OCI-LY1 (cell line): ENCODE data around the gene SRD5A3.

Source experiments
- H2AFZ ChIP-seq: fragments of 200-600 bp; sonication (generic), shearing (Covaris generic); 2 replicates; pipeline ENCODE4 v1.6.0; 2014; ENCODE audit warnings: antibody characterized with exemption, mild to moderate bottlenecking, low read length
- H3F3A ChIP-seq: fragments of 200-600 bp; sonication (generic), shearing (Covaris generic); 2 replicates; pipeline ENCODE4 v1.6.0; 2014; ENCODE audit warnings: mild to moderate bottlenecking, antibody characterized with exemption, low read length, moderate library complexity; ENCODE audit not compliant: insufficient read depth
- H3K27ac ChIP-seq: fragments of 200-600 bp; sonication (generic); 2 replicates; pipeline ENCODE4 v1.5.1; 2014; ENCODE audit warnings: low read length, mixed run types, mild to moderate bottlenecking, low read depth; ENCODE audit not compliant: poor library complexity, severe bottlenecking
- H3K27me3 ChIP-seq: fragments of 200-600 bp; sonication (generic); 2 replicates; pipeline ENCODE4 v1.6.0; 2014; ENCODE audit warnings: antibody characterized with exemption, mild to moderate bottlenecking, low read length, moderate library complexity; ENCODE audit not compliant: insufficient read depth
- H3K36me3 ChIP-seq: fragments of 200-600 bp; sonication (generic); 2 replicates; pipeline ENCODE4 v1.6.1; 2014; ENCODE audit warnings: mild to moderate bottlenecking, antibody characterized with exemption, low read length, moderate library complexity, mixed read lengths; ENCODE audit not compliant: insufficient read depth
- H3K4me1 ChIP-seq: fragments of 200-600 bp; sonication (generic); 2 replicates; pipeline ENCODE4 v1.5.1; 2014; ENCODE audit warnings: mild to moderate bottlenecking, low read length, moderate library complexity; ENCODE audit not compliant: insufficient read depth, severe bottlenecking
- H3K4me2 ChIP-seq: fragments of 200-600 bp; sonication (generic), shearing (Covaris generic); 2 replicates; pipeline ENCODE4 v1.6.1; 2014; ENCODE audit warnings: low read length
- H3K4me3 ChIP-seq: fragments of 200-600 bp; sonication (generic); 2 replicates; pipeline ENCODE4 v1.5.1; 2014; ENCODE audit warnings: low read length, low read depth, mild to moderate bottlenecking, mixed read lengths; ENCODE audit not compliant: poor library complexity, severe bottlenecking
- H3K79me2 ChIP-seq: fragments of 200-600 bp; shearing (Covaris generic); 2 replicates; pipeline ENCODE4 v1.6.1; 2016; ENCODE audit warnings: mixed run types, low read length, mixed read lengths; ENCODE audit not compliant: insufficient read depth
- H3K9ac ChIP-seq: fragments of 200-600 bp; sonication (generic), shearing (Covaris generic); 2 replicates; pipeline ENCODE4 v1.6.1; 2014; ENCODE audit warnings: mild to moderate bottlenecking, low read length, mixed read lengths
- H3K9me2 ChIP-seq: fragments of 200-600 bp; sonication (generic), shearing (Covaris generic); 2 replicates; pipeline ENCODE4 v1.6.1; 2014; ENCODE audit warnings: low read depth, mild to moderate bottlenecking, low read length, mixed read lengths
- H3K9me3 ChIP-seq: fragments of 200-600 bp; shearing (Covaris generic); 2 replicates; pipeline ENCODE4 v1.6.1; 2014; ENCODE audit warnings: low read length, mixed read lengths
- H4K20me1 ChIP-seq: fragments of 200-600 bp; sonication (generic), shearing (Covaris generic); 2 replicates; pipeline ENCODE4 v1.6.0; 2016; ENCODE audit warnings: mild to moderate bottlenecking, low read length; ENCODE audit not compliant: insufficient read depth
- CTCF ChIP-seq: fragments of 200-600 bp; sonication (generic), shearing (Covaris generic); IDR thresholded peaks from 2 replicates; pipeline ENCODE4 v1.5.1; 2017; ENCODE audit warnings: mild to moderate bottlenecking, antibody characterized with exemption, low read length, moderate library complexity, mixed read lengths
- EZH2 ChIP-seq: fragments of 200-600 bp; sonication (generic), shearing (Covaris generic); IDR thresholded peaks from 2 replicates; pipeline ENCODE4 v1.8.0; 2017; ENCODE audit warnings: borderline replicate concordance, mixed run types, mild to moderate bottlenecking, antibody characterized with exemption, low read length, moderate library complexity, mixed read lengths

The SRD5A3 gene

GRCh38 chr4:55373461-55373860 is 27.4 kb downstream of the SRD5A3 start:
- Histone ChIP-seq H3K4me1 (no peaks in the 10 kb centered on the region), H3K36me3 (peaks cover 6% of the 10 kb centered on the region; the same call in 1 of the 2 replicates), H3K27ac (no peak overlapping the region), H2AFZ (no peak overlapping the region), H3K79me2 (no peaks in the 10 kb centered on the region), H3K9me3 (no peaks in the 10 kb centered on the region), H3K9ac (no peak overlapping the region), H3K4me3 (no peak overlapping the region), H3F3A (no peaks in the 10 kb centered on the region), H3K9me2 (no peaks in the 10 kb centered on the region), H3K4me2 (no peak overlapping the region), H3K27me3 (no peaks in the 10 kb centered on the region), H4K20me1 (no peaks in the 10 kb centered on the region)
- TF ChIP-seq EZH2, result no peak

GRCh38 chr4:55376698-55377097 is 30.7 kb downstream of the SRD5A3 start:
- Histone ChIP-seq H4K20me1 (no peaks in the 10 kb centered on the region), H3K4me3 (no peak overlapping the region), H3K9ac (no peak overlapping the region), H3K36me3 (no peaks in the 10 kb centered on the region), H3K9me3 (no peaks in the 10 kb centered on the region), H3F3A (no peaks in the 10 kb centered on the region), H3K4me2 (no peak overlapping the region), H3K79me2 (no peaks in the 10 kb centered on the region), H2AFZ (no peak overlapping the region), H3K4me1 (no peaks in the 10 kb centered on the region), H3K9me2 (no peaks in the 10 kb centered on the region), H3K27me3 (no peaks in the 10 kb centered on the region), H3K27ac (no peak overlapping the region)
- TF ChIP-seq EZH2 (no peak), CTCF (no peak)

GRCh38 chr4:55378617-55379467 is 32.8 kb downstream of the SRD5A3 start:
- no peak overlapping the region for H3K9ac ChIP-seq
- no peak overlapping the region for H2AFZ ChIP-seq
- H3K9me2 ChIP-seq, result no peaks in the 10 kb centered on the region
- TF ChIP-seq EZH2, result no peak
- no peak for TF ChIP-seq CTCF
- H3K36me3 ChIP-seq, result no peaks in the 10 kb centered on the region
- no peaks in the 10 kb centered on the region for H3K27me3 ChIP-seq
- no peaks in the 10 kb centered on the region for H3K79me2 ChIP-seq
- no peak overlapping the region for H3K27ac ChIP-seq
- H3K9me3 ChIP-seq, result no peaks in the 10 kb centered on the region
- no peak overlapping the region for H3K4me2 ChIP-seq
- H3K4me1 ChIP-seq, result no peaks in the 10 kb centered on the region
- no peaks in the 10 kb centered on the region for H4K20me1 ChIP-seq
- no peaks in the 10 kb centered on the region for H3F3A ChIP-seq
- H3K4me3 ChIP-seq, result no peak overlapping the region

GRCh38 chr4:55380576-55380975 is 34.5 kb downstream of the SRD5A3 start:
- Histone ChIP-seq H3K9me3 (no peaks in the 10 kb centered on the region), H4K20me1 (no peaks in the 10 kb centered on the region), H3K27ac (no peak overlapping the region), H3K9me2 (no peaks in the 10 kb centered on the region), H3K4me3 (no peak overlapping the region), H3F3A (no peaks in the 10 kb centered on the region), H2AFZ (no peak overlapping the region), H3K79me2 (no peaks in the 10 kb centered on the region), H3K4me1 (no peaks in the 10 kb centered on the region), H3K9ac (no peak overlapping the region), H3K36me3 (no peaks in the 10 kb centered on the region), H3K4me2 (no peak overlapping the region), H3K27me3 (no peaks in the 10 kb centered on the region)
- TF ChIP-seq CTCF, result no peak
- no peak for TF ChIP-seq EZH2
